ENCODE data around the gene RITA1.

Gene RITA1

GRCh38 chr12:113155646-113156045 is 29.9 kb upstream of the RITA1 start:
- H4K20me1 ChIP-seq (ENCODE audit: insufficient read depth, low read length) = no peaks in the 10 kb centered on the region
- peak overlapping the region; percentile 79 for H3K4me2 ChIP-seq (ENCODE audit: low read length)
- H3K27me3 ChIP-seq (ENCODE audit: insufficient read depth, low read length) = no peaks in the 10 kb centered on the region
- TF ChIP-seq EZH2 (IDR thresholded peaks at IDR 0.05; ENCODE audit: borderline replicate concordance, low read length) = no peak
- TF ChIP-seq CTCF (IDR thresholded peaks at IDR 0.05; ENCODE audit: low read length) = no peak
- H2AFZ ChIP-seq (ENCODE audit: low read length) = no peak overlapping the region
- H3K79me2 ChIP-seq (ENCODE audit: insufficient read depth, low read length) = peaks cover 7% of the 10 kb centered on the region
- peaks cover 84% of the 10 kb centered on the region for H3K4me1 ChIP-seq (ENCODE audit: insufficient read depth, low read length, severe bottlenecking)
- no peaks in the 10 kb centered on the region for H3K9me3 ChIP-seq (ENCODE audit: low read length)
- peak overlapping the region; percentile 92 for H3K27ac ChIP-seq (ENCODE audit: low read depth, low read length, poor library complexity, severe bottlenecking)
- H3K9me2 ChIP-seq (ENCODE audit: low read depth, low read length) = no peaks in the 10 kb centered on the region
- peaks cover 9% of the 10 kb centered on the region for H3F3A ChIP-seq (ENCODE audit: insufficient read depth, low read length)
- peak overlapping the region; percentile 99 for H3K9ac ChIP-seq (ENCODE audit: low read length)
- H3K36me3 ChIP-seq (ENCODE audit: insufficient read depth, low read length) = peaks cover 44% of the 10 kb centered on the region
- H3K4me3 ChIP-seq (ENCODE audit: low read depth, low read length, poor library complexity, severe bottlenecking) = peak overlapping the region; percentile 88

GRCh38 chr12:113157218-113157859 is 28.2 kb upstream of the RITA1 start:
- H3K27me3 ChIP-seq (ENCODE audit: insufficient read depth, low read length) = no peaks in the 10 kb centered on the region
- H3K9ac ChIP-seq (ENCODE audit: low read length) = peak overlapping the region; percentile 69
- H3K4me3 ChIP-seq (ENCODE audit: low read depth, low read length, poor library complexity, severe bottlenecking) = peak overlapping the region; percentile 25
- H3K9me2 ChIP-seq (ENCODE audit: low read depth, low read length) = no peaks in the 10 kb centered on the region
- peaks cover 86% of the 10 kb centered on the region for H3K4me1 ChIP-seq (ENCODE audit: insufficient read depth, low read length, severe bottlenecking)
- H3K4me2 ChIP-seq (ENCODE audit: low read length) = peak overlapping the region; percentile 79
- no peaks in the 10 kb centered on the region for H3K9me3 ChIP-seq (ENCODE audit: low read length)
- H3K36me3 ChIP-seq (ENCODE audit: insufficient read depth, low read length) = peaks cover 56% of the 10 kb centered on the region
- peak overlapping the region; percentile 92 for H3K27ac ChIP-seq (ENCODE audit: low read depth, low read length, poor library complexity, severe bottlenecking)
- no peak overlapping the region for H2AFZ ChIP-seq (ENCODE audit: low read length)
- TF ChIP-seq EZH2 (IDR thresholded peaks at IDR 0.05; ENCODE audit: borderline replicate concordance, low read length) = no peak
- no peak for TF ChIP-seq CTCF (IDR thresholded peaks at IDR 0.05; ENCODE audit: low read length)
- H4K20me1 ChIP-seq (ENCODE audit: insufficient read depth, low read length) = no peaks in the 10 kb centered on the region
- H3K79me2 ChIP-seq (ENCODE audit: insufficient read depth, low read length) = peaks cover 7% of the 10 kb centered on the region
- H3F3A ChIP-seq (ENCODE audit: insufficient read depth, low read length) = peaks cover 5% of the 10 kb centered on the region; the same call in 1 of the 2 replicates

GRCh38 chr12:113158439-113159203 is 26.9 kb upstream of the RITA1 start:
- Histone ChIP-seq H3K9me2 (ENCODE audit: low read depth, low read length) (no peaks in the 10 kb centered on the region), H3K9ac (ENCODE audit: low read length) (peak overlapping the region; percentile 69; the same call in 1 of the 2 replicates), H3K9me3 (ENCODE audit: low read length) (no peaks in the 10 kb centered on the region), H2AFZ (ENCODE audit: low read length) (no peak overlapping the region), H3K4me2 (ENCODE audit: low read length) (peak overlapping the region; percentile 79), H3K36me3 (ENCODE audit: insufficient read depth, low read length) (peaks cover 65% of the 10 kb centered on the region), H3K27me3 (ENCODE audit: insufficient read depth, low read length) (no peaks in the 10 kb centered on the region), H3K27ac (ENCODE audit: low read depth, low read length, poor library complexity, severe bottlenecking) (peak overlapping the region; percentile 92), H3K79me2 (ENCODE audit: insufficient read depth, low read length) (peaks cover 5% of the 10 kb centered on the region), H3K4me1 (ENCODE audit: insufficient read depth, low read length, severe bottlenecking) (peaks cover 93% of the 10 kb centered on the region), H4K20me1 (ENCODE audit: insufficient read depth, low read length) (no peaks in the 10 kb centered on the region), H3F3A (ENCODE audit: insufficient read depth, low read length) (peaks cover 5% of the 10 kb centered on the region; the same call in 1 of the 2 replicates), H3K4me3 (ENCODE audit: low read depth, low read length, poor library complexity, severe bottlenecking) (peak overlapping the region; percentile 62)
- no peak for TF ChIP-seq EZH2 (IDR thresholded peaks at IDR 0.05; ENCODE audit: borderline replicate concordance, low read length)

All from OCI-LY1 (cell line).